GM19397 (cell line): ENCODE measurements around the gene NECTIN1.

Experiments
- ATAC-seq: cut with Tn5 transposase; IDR thresholded peaks from one replicate; pipeline ENCODE4 v1.9.1; 2021; ENCODE audit warnings: mild to moderate bottlenecking, moderate library complexity; ENCODE audit not compliant: unreplicated experiment

NECTIN1 gene

DNA sequence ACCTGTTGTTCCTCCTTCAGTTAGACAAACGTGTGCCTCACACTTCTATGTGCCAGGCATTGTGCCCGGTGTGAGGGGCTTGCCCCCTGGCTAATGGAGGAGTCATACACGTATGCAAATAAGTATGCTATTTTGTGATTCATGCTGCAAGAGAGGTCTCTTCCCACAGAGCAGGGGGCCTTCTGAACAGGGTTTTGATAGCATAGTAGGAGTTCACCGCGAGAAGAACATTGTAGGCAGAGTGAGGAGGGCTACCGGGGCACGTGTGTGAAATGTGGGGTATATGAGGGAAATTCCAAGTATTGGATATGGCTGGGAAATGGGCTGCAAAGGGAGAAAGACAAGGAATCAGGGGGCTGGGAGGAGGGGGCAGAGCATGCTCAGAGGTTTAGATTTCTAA, 84.5 kb downstream of the NECTIN1 start:
- ATAC-seq, result no peak

GRCh38 chr11:119643876-119644225, 85.1 kb downstream of the NECTIN1 start:
- no peak for ATAC-seq

GRCh38 chr11:119643212-119643875, 85.7 kb downstream of the NECTIN1 start:
- no peak for ATAC-seq

- ATAC-seq, result no peak
These were observed 86.8 kb downstream of the NECTIN1 start for GRCh38 chr11:119641983-119642745.

DNA sequence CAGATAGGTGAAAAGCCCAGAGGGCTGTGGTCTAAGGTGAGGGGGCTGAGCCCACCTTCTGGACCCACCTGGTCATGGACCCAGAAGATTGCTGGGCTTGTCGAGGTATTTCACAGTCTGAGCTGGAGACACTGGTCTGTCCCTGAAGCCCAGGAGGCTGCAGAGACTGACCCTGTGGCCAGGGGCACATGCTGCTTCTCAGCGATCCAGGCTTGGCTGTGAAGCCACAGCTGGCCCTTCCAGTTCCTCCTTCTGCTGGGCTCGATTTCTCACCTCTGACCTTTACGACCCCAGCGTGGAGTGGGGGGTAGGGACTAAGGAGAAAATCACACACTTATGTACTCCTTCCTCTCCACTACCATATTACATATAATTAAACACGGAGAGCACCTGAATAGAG, 88.5 kb downstream of the NECTIN1 start:
- ATAC-seq, result no peak

- ATAC-seq, result no peak
These were observed 89.3 kb downstream of the NECTIN1 start for GRCh38 chr11:119639642-119640205.

- no peak for ATAC-seq
These were observed 90.1 kb downstream of the NECTIN1 start for GRCh38 chr11:119638851-119639250.

DNA sequence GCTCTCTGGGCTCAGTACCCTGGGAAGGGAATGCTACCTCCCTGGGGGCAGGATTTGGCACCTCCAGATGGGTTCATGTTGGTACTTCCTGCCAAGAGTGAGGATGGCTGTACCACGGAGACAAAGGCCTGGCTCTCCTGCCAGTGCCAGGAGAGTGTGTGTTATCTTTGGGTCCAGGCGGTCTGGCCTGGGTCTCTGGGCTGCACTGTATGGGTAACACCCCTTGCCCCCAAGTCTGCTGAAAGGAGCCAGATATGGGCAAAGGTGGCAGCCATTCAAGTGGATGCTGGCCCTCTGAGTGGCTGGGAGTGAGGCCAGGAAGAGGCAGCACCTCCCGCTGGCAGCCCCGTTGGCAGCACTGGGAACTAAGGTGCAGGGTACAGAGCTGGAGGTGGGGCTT, 91.5 kb downstream of the NECTIN1 start:
- ATAC-seq, result no peak

GRCh38 chr11:119635776-119636175, 93.2 kb downstream of the NECTIN1 start:
- ATAC-seq, result no peak

GRCh38 chr11:119635041-119635740, 93.8 kb downstream of the NECTIN1 start:
- no peak for ATAC-seq

DNA sequence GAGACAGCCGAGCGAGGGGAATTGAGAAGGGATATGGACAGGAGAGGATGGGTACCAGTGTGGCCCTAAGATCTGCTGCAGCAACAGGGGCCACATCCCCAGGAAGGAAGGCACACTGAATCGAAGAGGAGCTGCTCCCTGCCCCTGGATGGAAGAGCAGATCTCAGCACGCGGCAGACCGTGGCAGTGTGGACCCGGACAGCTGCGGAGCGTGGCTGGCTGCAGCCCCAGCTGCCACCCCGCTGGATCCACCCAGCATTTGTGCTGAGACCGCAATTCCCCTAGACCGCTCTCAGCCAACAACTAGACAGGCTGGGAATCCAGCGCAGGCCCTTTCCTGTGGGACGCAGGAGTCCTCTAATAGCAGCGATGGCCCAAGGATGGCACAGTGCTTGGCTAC, 94.7 kb downstream of the NECTIN1 start:
- ATAC-seq, result no peak

- no peak for ATAC-seq
These were observed 99.0 kb downstream of the NECTIN1 start for GRCh38 chr11:119629834-119630624.

DNA sequence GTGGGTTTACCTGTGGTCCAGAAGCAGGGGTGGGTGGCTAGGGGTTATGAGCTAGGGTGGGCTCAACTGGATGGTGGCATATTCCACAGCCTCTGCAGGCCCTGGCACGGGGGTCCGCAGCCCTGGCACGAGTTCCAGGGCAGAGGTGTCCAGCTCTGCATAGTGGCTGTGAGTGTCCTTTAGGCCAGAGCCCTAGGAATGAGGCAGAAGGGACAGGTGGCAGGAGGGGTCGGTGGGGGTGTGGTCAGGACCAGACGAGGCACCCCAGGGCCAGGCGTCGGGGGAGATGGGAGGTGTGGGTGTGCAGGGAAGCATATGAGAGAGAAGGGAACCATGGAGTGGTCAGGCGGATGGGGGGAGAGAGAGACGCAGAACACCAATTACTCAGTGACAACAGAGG, 99.9 kb downstream of the NECTIN1 start:
- no peak for ATAC-seq

- no peak for ATAC-seq
These were observed 101.7 kb downstream of the NECTIN1 start for GRCh38 chr11:119627286-119627685.

DNA sequence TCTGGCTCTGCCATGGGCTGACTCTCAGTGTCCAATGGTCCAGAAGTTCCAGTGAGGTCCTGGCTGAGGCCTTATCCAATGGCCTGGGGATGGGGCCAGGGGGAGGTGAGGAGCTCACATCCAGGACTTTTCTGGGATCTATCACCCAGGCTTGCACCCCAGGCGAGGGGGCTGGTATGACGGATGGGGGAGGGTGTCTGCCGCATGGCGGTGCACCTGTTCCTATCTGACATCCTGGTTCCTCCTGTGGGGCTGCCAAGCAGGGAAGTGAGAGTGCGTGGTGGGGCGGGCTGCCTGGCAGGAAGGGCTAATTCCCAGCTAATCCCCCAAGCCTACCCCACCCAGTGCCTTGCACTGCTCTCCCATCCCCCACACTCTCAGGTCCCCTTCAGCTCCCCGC, 102.1 kb downstream of the NECTIN1 start:
- no peak for ATAC-seq

DNA sequence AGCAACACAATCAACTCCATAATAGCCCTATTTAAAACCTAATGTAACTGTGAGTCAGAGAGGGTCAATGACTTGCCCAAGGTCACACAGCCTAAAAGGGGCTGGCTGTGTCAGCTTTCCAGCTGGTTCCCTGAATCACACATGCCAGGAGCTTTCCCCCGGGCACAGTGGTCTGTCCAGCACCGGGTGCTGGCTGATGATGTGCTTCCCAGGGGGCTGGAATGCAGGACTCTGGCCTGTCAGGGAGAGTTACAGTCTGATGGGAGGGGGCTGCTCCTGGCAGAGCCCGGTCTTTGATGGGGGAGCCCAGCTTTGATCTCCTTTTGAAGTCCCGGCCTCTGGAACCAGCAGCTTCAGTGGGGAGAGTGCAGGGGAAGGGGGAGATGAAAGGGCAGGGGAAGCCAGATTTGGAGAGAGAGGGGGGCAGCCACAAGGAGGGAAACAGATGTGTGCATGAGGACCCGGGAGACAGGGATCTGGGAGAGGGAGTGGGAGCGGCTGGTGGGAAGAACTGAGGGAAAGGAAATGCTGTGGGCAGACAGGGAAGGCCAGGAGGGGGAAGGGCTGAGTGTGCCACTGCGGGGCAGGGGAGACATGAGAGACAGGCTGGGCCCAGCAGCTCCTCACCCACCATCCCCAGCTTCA, 102.7 kb downstream of the NECTIN1 start:
- ATAC-seq, result no peak

GRCh38 chr11:119625206-119625978, 103.6 kb downstream of the NECTIN1 start:
- no peak for ATAC-seq

GRCh38 chr11:119624629-119625028, 104.4 kb downstream of the NECTIN1 start:
- no peak for ATAC-seq

- ATAC-seq, result no peak
These were observed 104.8 kb downstream of the NECTIN1 start for GRCh38 chr11:119624102-119624615.
